ENCODE data around the gene HS3ST6. TPM values are rescaled to one million over a fixed set of nuclear protein-coding genes. Genes with fewer than 3 reads are reported as not detected.

HS3ST6 gene
- total and polyA plus RNA-seq, 9 of the 15 experiments (the other 6 are each of a cell fraction or from before 2014, with no cell fraction given): not detected

GRCh38 chr16:1959269-1960039 lies 41.2 kb upstream of the HS3ST6 start, which contains the start of gene NDUFB10 (continued):
- 0 out of 2 replicates have a peak, but pooled peaks have one; percentile 4 for TF ChIP-seq ATF4 (CRISPR knock-in tag; IDR thresholded peaks at IDR 0.05)
- peak; percentile 57 for TF ChIP-seq MGA (IDR thresholded peaks at IDR 0.05)
- TF ChIP-seq CEBPG (CRISPR knock-in tag; IDR thresholded peaks at IDR 0.05): no peak
- TF ChIP-seq CEBPG (tag; conservative IDR thresholded peaks at IDR 0.05 in 1 of 2, IDR thresholded peaks at IDR 0.05 in 1 of 2): no peak
- TF ChIP-seq CHD1 (IDR thresholded peaks at IDR 0.05; ENCODE audit: low read length): no peak
- TF ChIP-seq FUS (optimal IDR thresholded peaks at IDR 0.05; ENCODE audit: low read depth, low read length): peak; percentile 59
- TF ChIP-seq ZFX (CRISPR knock-in tag; IDR thresholded peaks at IDR 0.05): peak; percentile 99
- peak; percentile 92 for TF ChIP-seq TFAP4 (CRISPR knock-in tag; IDR thresholded peaks at IDR 0.05; ENCODE audit: borderline replicate concordance)
- peak; percentile 5; the same call in 1 of the 2 replicates for TF ChIP-seq ZNF212 (CRISPR knock-in tag; IDR thresholded peaks at IDR 0.05)
- TF ChIP-seq FOXP1 (CRISPR knock-in tag; IDR thresholded peaks at IDR 0.05): peak; percentile 90; the same call in 1 of the 2 replicates
- 0 out of 2 replicates have a peak, but pooled peaks have one; percentile 20 for TF ChIP-seq ZFPM2 (CRISPR knock-in tag; IDR thresholded peaks at IDR 0.05)
